ENCODE results near the gene HOXC10. TPM values are rescaled to one million over a fixed set of nuclear protein-coding genes. Genes with fewer than 3 reads are reported as not detected.

HOXC10 gene
- total RNA-seq, 1 donor from 2014 or later = not detected

- peak within 1 kb of the TSS; percentile 41 for H3K4me3 ChIP-seq
- intact Hi-C loops (cut with DNase I) = loop anchor here (5.0 kb wide), 1 partner anchor 207 kb away; no protein-coding TSS in a partner anchor
- H3K27ac ChIP-seq = no peak within 1 kb of the TSS
- peaks cover 100% of the 10 kb centered on the region for H3K27me3 ChIP-seq (ENCODE audit: low read depth)
- no peaks in the 10 kb centered on the region for H3K9me3 ChIP-seq
- no peak for TF ChIP-seq CTCF (IDR thresholded peaks at IDR 0.05)
- DNase-seq (no peak), ATAC-seq (peak in 1 of 2 donors; percentile 18)
- H3K36me3 ChIP-seq = no peaks in the 10 kb centered on the region
- peaks cover 29% of the 10 kb centered on the region for H3K4me1 ChIP-seq
Measured at GRCh38 chr12:54000116-54001114, 15.5 kb downstream of the HOXC10 start, which contains the start of gene HOXC9. Gene HOXC9, plus strand, starts transcription at chr12:54000161. Its CDS starts 28 bp downstream, at chr12:54000189.

- H3K4me3 ChIP-seq = no peak overlapping the region
- no peak overlapping the region for H3K27ac ChIP-seq
- H3K4me1 ChIP-seq = peaks cover 31% of the 10 kb centered on the region
- H3K9me3 ChIP-seq = no peaks in the 10 kb centered on the region
- no peaks in the 10 kb centered on the region for H3K36me3 ChIP-seq
- TF ChIP-seq CTCF (IDR thresholded peaks at IDR 0.05) = no peak
- intact Hi-C loops (cut with DNase I) = loop anchor here (5.0 kb wide), 1 partner anchor 206 kb away; no protein-coding TSS in a partner anchor
- DNase-seq (no peak), ATAC-seq (no peak)
- peaks cover 100% of the 10 kb centered on the region for H3K27me3 ChIP-seq (ENCODE audit: low read depth)
Measured at GRCh38 chr12:54001283-54002187, 16.6 kb downstream of the HOXC10 start.

- Histone ChIP-seq H3K4me1 (peaks cover 29% of the 10 kb centered on the region), H3K36me3 (no peaks in the 10 kb centered on the region), H3K9me3 (no peaks in the 10 kb centered on the region), H3K27ac (no peak overlapping the region), H3K4me3 (no peak overlapping the region), H3K27me3 (ENCODE audit: low read depth) (peaks cover 100% of the 10 kb centered on the region)
- intact Hi-C loops (cut with DNase I) = loop anchor here (5.0 kb wide), 1 partner anchor 205 kb away; no protein-coding TSS in a partner anchor
- DNase-seq = no peak
- no peak for ATAC-seq
- TF ChIP-seq CTCF (IDR thresholded peaks at IDR 0.05) = no peak
Measured at GRCh38 chr12:54002278-54002914, 17.4 kb downstream of the HOXC10 start.

- no peaks in the 10 kb centered on the region for H3K36me3 ChIP-seq
- peaks cover 28% of the 10 kb centered on the region for H3K4me1 ChIP-seq
- H3K4me3 ChIP-seq = no peak overlapping the region
- DNase-seq (no peak), ATAC-seq (no peak)
- no peak overlapping the region for H3K27ac ChIP-seq
- H3K9me3 ChIP-seq = no peaks in the 10 kb centered on the region
- intact Hi-C loops (cut with DNase I) = loop anchor here (5.0 kb wide), 1 partner anchor 204 kb away; no protein-coding TSS in a partner anchor
- peaks cover 100% of the 10 kb centered on the region for H3K27me3 ChIP-seq (ENCODE audit: low read depth)
- TF ChIP-seq CTCF (IDR thresholded peaks at IDR 0.05) = no peak
Measured at GRCh38 chr12:54002915-54003389, 18.0 kb downstream of the HOXC10 start.
